ENCODE measurements around the gene METTL5. TPM values are rescaled to one million over a fixed set of nuclear protein-coding genes. Genes with fewer than 3 reads are reported as not detected.
"Not testable (repeated sequence)": the region's sequence is repeated elsewhere in the genome, so short reads cannot be mapped to it uniquely, and the experiment has no call there.

METTL5 gene
- 100 to 1,000 TPM; 134 to 225 (median 146) TPM for polyA plus RNA-seq (ENCODE audit: low read depth in 6 of 6)

GRCh38 chr2:169824373-169825333 lies at the start of gene METTL5:
Gene METTL5 (minus strand): TSS chr2:169824905. CDS start chr2:169824597, 308 bp downstream.
- ATAC-seq (ENCODE audit: low read depth in 2 of 2): peak; percentile 62 to 65
- H3K27me3 Mint-ChIP-seq: no peaks in the 10 kb centered on the region
- no peaks in the 10 kb centered on the region for H3K9me3 Mint-ChIP-seq
- DNase-seq: peak; percentile 78
- H3K4me3 Mint-ChIP-seq: peak within 1 kb of the TSS; percentile 87 to 97 (median 95)
- H3K27ac Mint-ChIP-seq: peak within 1 kb of the TSS; percentile 76 to 97 (median 88)
- H3K4me1 Mint-ChIP-seq: peaks cover 37 to 64% (median 57%) of the 10 kb centered on the region in 3 donors
- H3K36me3 Mint-ChIP-seq: no peaks in the 10 kb centered on the region

- H3K36me3 Mint-ChIP-seq: peaks cover 0 to 9% of the 10 kb centered on the region in 2 donors
- ATAC-seq (ENCODE audit: low read depth in 2 of 2) (no peak), DNase-seq (no peak)
- H3K9me3 Mint-ChIP-seq: peaks cover 0 to 2% (median 0%) of the 10 kb centered on the region in 7 donors
- no peaks in the 10 kb centered on the region for H3K27me3 Mint-ChIP-seq
- H3K27ac Mint-ChIP-seq: no peak overlapping the region
- H3K4me1 Mint-ChIP-seq: peaks cover 8 to 22% (median 11%) of the 10 kb centered on the region in 3 donors
- no peak overlapping the region for H3K4me3 Mint-ChIP-seq
These were observed 47.3 kb upstream of the METTL5 start for GRCh38 chr2:169871994-169872393.

GRCh38 chr2:169871369-169871768 lies 46.7 kb upstream of the METTL5 start:
- DNase-seq; H3K4me3 Mint-ChIP-seq; ATAC-seq (ENCODE audit: low read depth in 2 of 2); H3K27me3 Mint-ChIP-seq; H3K36me3 Mint-ChIP-seq; H3K9me3 Mint-ChIP-seq: not testable (repeated sequence)
- Mint-ChIP-seq H3K4me1 (peaks cover 8 to 22% (median 11%) of the 10 kb centered on the region in 3 donors), H3K27ac (peak overlapping the region in 2 of 6 donors; percentile 78 to 92)

GRCh38 chr2:169868951-169869350 lies 44.2 kb upstream of the METTL5 start:
- DNase-seq: no peak
- Mint-ChIP-seq H3K4me3 (no peak overlapping the region), H3K27ac (no peak overlapping the region), H3K27me3 (no peaks in the 10 kb centered on the region), H3K9me3 (peaks cover 0 to 2% (median 0%) of the 10 kb centered on the region in 7 donors), H3K4me1 (peaks cover 14 to 21% (median 19%) of the 10 kb centered on the region in 3 donors), H3K36me3 (no peaks in the 10 kb centered on the region)
- ATAC-seq (ENCODE audit: low read depth in 2 of 2): no peak

- H3K27me3 Mint-ChIP-seq: no peaks in the 10 kb centered on the region
- ATAC-seq (ENCODE audit: low read depth in 2 of 2) (no peak), DNase-seq (no peak)
- peaks cover 27 to 32% (median 31%) of the 10 kb centered on the region in 3 donors for H3K4me1 Mint-ChIP-seq
- peaks cover 0 to 2% (median 0%) of the 10 kb centered on the region in 7 donors for H3K9me3 Mint-ChIP-seq
- H3K27ac Mint-ChIP-seq: no peak overlapping the region
- no peaks in the 10 kb centered on the region for H3K36me3 Mint-ChIP-seq
- H3K4me3 Mint-ChIP-seq: no peak overlapping the region
These were observed 42.9 kb upstream of the METTL5 start for GRCh38 chr2:169867579-169867978.

- Mint-ChIP-seq H3K27ac (peak overlapping the region in 1 of 6 donors; percentile 34), H3K4me1 (peaks cover 30 to 42% (median 35%) of the 10 kb centered on the region in 3 donors)
- H3K36me3 Mint-ChIP-seq; ATAC-seq (ENCODE audit: low read depth in 2 of 2); H3K27me3 Mint-ChIP-seq; DNase-seq; H3K9me3 Mint-ChIP-seq; H3K4me3 Mint-ChIP-seq: not testable (repeated sequence)
These were observed 41.5 kb upstream of the METTL5 start for GRCh38 chr2:169866230-169866629.

GRCh38 chr2:169865492-169865891 lies 40.8 kb upstream of the METTL5 start:
- Mint-ChIP-seq H3K27ac (peak overlapping the region in 1 of 6 donors; percentile 88), H3K9me3 (no peaks in the 10 kb centered on the region), H3K27me3 (no peaks in the 10 kb centered on the region), H3K4me3 (peak overlapping the region in 1 of 8 donors; percentile 7), H3K36me3 (peaks cover 0 to 7% of the 10 kb centered on the region in 2 donors), H3K4me1 (peaks cover 30 to 41% (median 32%) of the 10 kb centered on the region in 3 donors)
- no peak for DNase-seq
- ATAC-seq (ENCODE audit: low read depth in 2 of 2): no peak

GRCh38 chr2:169862816-169863215 lies 38.1 kb upstream of the METTL5 start:
- H3K36me3 Mint-ChIP-seq: peaks cover 7% of the 10 kb centered on the region in 2 donors
- H3K4me1 Mint-ChIP-seq: peaks cover 21 to 42% (median 26%) of the 10 kb centered on the region in 3 donors
- no peaks in the 10 kb centered on the region for H3K27me3 Mint-ChIP-seq
- no peak overlapping the region for H3K4me3 Mint-ChIP-seq
- DNase-seq (no peak), ATAC-seq (ENCODE audit: low read depth in 2 of 2) (no peak)
- H3K9me3 Mint-ChIP-seq: no peaks in the 10 kb centered on the region
- H3K27ac Mint-ChIP-seq: peak overlapping the region in 1 of 6 donors; percentile 83

GRCh38 chr2:169860149-169860548 lies 35.4 kb upstream of the METTL5 start:
- Mint-ChIP-seq H3K27me3 (no peaks in the 10 kb centered on the region), H3K4me3 (no peak overlapping the region), H3K9me3 (no peaks in the 10 kb centered on the region), H3K36me3 (peaks cover 7% of the 10 kb centered on the region in 2 donors), H3K27ac (peak overlapping the region in 2 of 6 donors; percentile 32 to 41), H3K4me1 (peaks cover 14 to 35% (median 21%) of the 10 kb centered on the region in 3 donors)
- no peak for DNase-seq
- no peak for ATAC-seq (ENCODE audit: low read depth in 2 of 2)

GRCh38 chr2:169859423-169859822 lies 34.7 kb upstream of the METTL5 start:
- H3K4me3 Mint-ChIP-seq: no peak overlapping the region
- no peaks in the 10 kb centered on the region for H3K27me3 Mint-ChIP-seq
- H3K9me3 Mint-ChIP-seq: no peaks in the 10 kb centered on the region

GRCh38 chr2:169855281-169856258 lies 30.9 kb upstream of the METTL5 start:
- H3K9me3 Mint-ChIP-seq; H3K27me3 Mint-ChIP-seq; H3K4me3 Mint-ChIP-seq; ATAC-seq (ENCODE audit: low read depth in 2 of 2); H3K36me3 Mint-ChIP-seq; DNase-seq; H3K27ac Mint-ChIP-seq: not testable (repeated sequence)
- H3K4me1 Mint-ChIP-seq: peaks cover 21 to 27% (median 27%) of the 10 kb centered on the region in 3 donors

More at GRCh38 chr2:169859423-169859822, 34.7 kb upstream of the METTL5 start:
- no peak overlapping the region for H3K27ac Mint-ChIP-seq
- H3K4me1 Mint-ChIP-seq: peaks cover 14 to 34% (median 21%) of the 10 kb centered on the region in 3 donors
- DNase-seq: no peak
- ATAC-seq (ENCODE audit: low read depth in 2 of 2): no peak
- H3K36me3 Mint-ChIP-seq: peaks cover 7% of the 10 kb centered on the region in 2 donors

GRCh38 chr2:169853041-169853668 lies 28.4 kb upstream of the METTL5 start:
- no peak for DNase-seq
- no peaks in the 10 kb centered on the region for H3K27me3 Mint-ChIP-seq
- ATAC-seq (ENCODE audit: low read depth in 2 of 2): peak in 1 of 2 donors; percentile 21
- H3K4me1 Mint-ChIP-seq: peaks cover 20 to 40% (median 26%) of the 10 kb centered on the region in 3 donors
- peaks cover 0 to 8% of the 10 kb centered on the region in 2 donors for H3K36me3 Mint-ChIP-seq
- peak overlapping the region in 3 of 8 donors; percentile 6 to 39 (median 34) for H3K4me3 Mint-ChIP-seq
- H3K27ac Mint-ChIP-seq: peak overlapping the region; percentile 2 to 88 (median 58)
- H3K9me3 Mint-ChIP-seq: peaks cover 0 to 5% (median 3%) of the 10 kb centered on the region in 7 donors

All from naive B cell (primary cell).